Left kidney (tissue), 2 donors: ENCODE data around the gene UBE2J2. TPM values are rescaled to one million over a fixed set of nuclear protein-coding genes. Genes with fewer than 3 reads are reported as not detected.

ENCODE experiments used
- DNase-seq: peaks from one replicate; pipeline ENCODE4 v3.0.0-alpha.2; 2013
- polyA plus RNA-seq: library from polyadenylated mRNA; unstranded; fragments of 120-200 nt; gene quantifications from one replicate; pipeline ENCODE4 v1.2.1, GENCODE V29; 2013; ENCODE audit not compliant: insufficient read length

Gene UBE2J2
- polyA plus RNA-seq, 1 donor, result 55.7 TPM

- DNase-seq, result no peak
Measured at GRCh38 chr1:1213345-1214265, 60.0 kb downstream of the UBE2J2 start, which contains the start of gene TNFRSF4. Gene TNFRSF4, minus strand, starts transcription at chr1:1214153. Its CDS starts 26 bp downstream, at chr1:1214127.

DNA sequence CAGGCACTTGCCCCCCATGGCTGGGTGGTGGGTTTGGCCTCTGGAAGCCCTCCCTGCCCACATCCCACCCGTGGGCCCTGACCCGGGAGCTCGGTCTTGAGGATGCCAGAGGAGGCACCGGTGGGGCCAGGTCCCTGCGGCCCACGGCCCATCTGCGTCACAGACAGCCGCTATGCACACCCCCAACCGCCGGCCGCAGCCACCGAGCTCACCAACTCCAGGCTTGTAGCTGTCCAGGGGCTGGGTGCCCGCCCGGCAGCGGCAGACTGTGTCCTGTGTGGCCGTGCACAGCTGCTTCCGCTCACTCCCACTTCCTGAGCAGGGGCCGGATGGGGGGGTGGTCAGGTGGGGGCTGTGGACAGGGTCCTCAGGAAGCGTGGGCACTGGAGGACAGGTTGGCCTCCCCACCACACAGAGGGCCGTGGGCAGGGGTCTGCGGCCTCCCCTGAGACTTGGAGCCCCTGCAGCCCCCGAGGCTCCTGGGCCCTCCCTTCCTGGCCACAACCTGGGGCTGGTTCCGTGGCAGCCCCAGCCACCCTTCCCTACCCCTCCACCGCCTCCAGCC, 60.8 kb downstream of the UBE2J2 start:
- DNase-seq, result no peak

GRCh38 chr1:1211541-1212441, 61.9 kb downstream of the UBE2J2 start:
- DNase-seq, result no peak

GRCh38 chr1:1210726-1211540, 62.7 kb downstream of the UBE2J2 start:
- DNase-seq, result no peak

DNA sequence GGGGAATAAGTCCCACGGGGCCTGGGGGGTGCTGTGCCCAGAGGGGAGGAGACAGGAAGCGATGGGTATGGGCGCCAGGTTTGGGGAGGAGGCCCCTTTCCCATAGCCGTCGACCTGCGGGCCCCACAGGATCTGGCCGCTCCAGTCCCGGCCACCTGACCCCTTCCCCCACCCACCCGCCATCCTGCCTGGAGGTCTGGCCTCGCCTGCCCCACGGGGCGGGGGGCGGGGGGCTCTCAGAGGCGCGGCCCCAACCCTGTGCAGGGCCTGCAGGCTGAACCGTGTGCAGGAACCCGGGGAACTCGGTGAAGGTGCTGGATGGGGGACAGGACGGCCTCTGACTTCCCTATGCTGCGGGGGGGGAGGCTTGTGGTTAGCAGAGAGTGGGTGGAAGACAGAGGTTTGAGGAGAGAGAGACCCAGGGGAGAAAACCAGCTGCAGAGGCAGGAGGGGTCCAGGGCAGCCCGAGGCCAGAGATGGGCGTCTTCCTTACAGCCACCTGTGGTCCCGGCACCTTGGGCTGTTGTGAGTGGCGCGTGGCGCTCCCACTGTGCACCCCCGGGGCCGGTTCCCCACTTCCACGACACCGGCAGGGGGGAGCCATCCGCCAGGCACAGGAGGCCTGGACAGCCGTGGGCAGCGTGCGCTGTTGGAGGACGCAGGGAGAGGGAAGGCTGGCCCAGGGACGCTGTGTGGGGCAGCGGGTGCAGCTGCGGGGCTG, 64.8 kb downstream of the UBE2J2 start:
- no peak for DNase-seq

DNA sequence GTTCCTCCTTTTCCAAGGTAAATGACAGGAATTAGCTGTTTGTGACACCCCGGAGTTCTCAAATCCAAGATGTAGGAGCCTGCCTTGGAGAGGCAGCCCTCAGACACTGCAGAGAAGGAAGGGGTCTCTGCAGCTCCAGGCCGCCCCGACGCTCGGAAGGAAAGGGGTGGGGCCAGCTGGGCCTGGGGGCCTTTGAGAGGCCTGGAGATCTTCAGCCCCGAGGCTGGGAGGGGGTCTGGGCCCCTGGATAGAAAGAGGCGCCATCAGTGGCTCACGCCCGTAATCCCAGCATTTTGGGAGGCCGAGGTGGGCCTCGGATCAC, 66.1 kb downstream of the UBE2J2 start:
- DNase-seq, result no peak

DNA sequence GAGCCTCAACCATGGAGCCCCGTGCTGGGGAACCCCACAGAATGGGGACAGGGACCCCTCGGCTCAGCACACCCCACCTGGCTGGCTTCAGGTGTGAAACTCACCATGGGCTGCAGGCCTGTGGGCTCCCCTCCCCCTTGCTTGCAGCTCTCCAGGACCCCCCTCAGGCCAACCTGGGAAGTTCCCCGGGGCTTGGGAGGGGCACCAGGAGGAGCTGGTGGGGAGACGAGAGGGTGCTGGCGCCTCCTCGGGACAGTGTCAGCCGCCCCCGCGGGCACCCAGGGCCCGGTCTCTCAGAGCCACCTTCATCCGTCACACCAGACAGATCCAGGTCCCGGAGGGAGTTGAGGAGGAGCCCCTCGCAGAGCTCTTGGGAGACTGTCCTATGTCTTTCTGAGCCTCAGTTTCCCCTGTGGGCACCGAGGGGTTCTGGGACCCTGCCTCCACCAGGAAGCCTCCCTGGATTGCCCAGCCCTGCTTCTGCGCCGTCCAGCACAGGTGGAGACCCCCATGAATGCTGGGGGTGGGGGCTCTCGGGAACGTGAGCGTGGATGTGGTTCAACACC, 66.6 kb downstream of the UBE2J2 start:
- no peak for DNase-seq

DNA sequence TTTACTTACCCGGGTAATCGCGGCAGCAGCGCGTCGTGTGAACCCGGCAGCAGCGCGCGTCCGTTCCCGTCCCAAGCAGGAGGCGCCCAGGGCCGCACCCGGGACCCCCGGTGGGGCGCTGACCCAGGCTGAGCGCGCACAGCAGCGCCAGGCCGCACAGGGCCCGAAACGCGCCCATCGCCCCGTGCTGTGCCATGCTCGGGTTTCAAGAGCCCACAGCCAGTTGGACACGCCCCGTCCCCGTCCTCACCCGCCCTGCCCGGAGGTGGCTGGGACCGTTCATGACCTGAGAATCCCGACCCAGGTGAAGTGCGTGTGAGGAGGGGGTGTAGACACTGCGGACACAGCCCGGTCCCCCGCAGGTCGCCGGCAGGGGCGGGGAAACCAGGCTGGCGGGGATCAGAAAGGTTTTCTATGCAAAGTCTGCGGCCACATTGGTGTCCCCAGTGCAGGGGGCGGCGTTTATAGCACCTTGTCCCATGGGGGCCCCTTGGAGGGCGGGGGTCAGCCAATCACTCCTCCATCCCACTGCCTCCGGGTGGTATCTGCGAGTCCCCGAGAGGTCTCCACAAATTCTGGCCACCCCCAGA, 67.2 kb downstream of the UBE2J2 start, which contains the start of gene TNFRSF18:
TSS of gene TNFRSF18 (minus strand) at position 217 of the 590 bp plus-strand sequence. CDS start at position 196, 21 bp downstream.
- DNase-seq, result no peak

DNA sequence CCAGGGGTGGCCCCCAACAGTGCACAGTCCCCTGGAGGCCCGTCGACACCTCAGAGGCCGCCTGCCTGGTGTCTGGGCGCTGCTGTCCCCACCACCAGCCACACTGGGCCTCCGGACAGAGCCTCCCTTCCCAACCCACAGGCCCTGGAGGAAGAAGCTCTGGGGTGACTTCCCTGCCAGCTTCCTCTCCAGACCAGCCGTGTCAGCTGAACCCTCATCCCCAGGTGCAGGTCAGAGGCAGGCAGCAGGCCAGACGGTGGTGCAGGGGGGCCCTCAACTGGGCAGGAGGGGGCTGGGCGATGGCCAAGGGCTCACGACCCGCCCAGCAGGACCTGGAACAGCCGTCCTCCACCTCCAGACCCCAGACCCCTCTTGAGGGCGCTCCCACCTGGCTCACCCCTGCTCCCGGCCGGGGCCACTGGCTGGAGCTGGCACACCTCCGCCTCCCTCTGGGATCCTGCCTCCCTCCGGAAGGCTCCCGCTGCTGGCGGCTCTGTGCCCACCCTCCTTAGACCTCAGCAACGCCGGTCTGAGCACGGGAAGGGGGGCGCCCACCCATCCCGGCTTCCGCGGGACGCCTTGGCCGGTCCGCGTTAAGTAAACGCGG, 67.8 kb downstream of the UBE2J2 start:
- no peak for DNase-seq

DNA sequence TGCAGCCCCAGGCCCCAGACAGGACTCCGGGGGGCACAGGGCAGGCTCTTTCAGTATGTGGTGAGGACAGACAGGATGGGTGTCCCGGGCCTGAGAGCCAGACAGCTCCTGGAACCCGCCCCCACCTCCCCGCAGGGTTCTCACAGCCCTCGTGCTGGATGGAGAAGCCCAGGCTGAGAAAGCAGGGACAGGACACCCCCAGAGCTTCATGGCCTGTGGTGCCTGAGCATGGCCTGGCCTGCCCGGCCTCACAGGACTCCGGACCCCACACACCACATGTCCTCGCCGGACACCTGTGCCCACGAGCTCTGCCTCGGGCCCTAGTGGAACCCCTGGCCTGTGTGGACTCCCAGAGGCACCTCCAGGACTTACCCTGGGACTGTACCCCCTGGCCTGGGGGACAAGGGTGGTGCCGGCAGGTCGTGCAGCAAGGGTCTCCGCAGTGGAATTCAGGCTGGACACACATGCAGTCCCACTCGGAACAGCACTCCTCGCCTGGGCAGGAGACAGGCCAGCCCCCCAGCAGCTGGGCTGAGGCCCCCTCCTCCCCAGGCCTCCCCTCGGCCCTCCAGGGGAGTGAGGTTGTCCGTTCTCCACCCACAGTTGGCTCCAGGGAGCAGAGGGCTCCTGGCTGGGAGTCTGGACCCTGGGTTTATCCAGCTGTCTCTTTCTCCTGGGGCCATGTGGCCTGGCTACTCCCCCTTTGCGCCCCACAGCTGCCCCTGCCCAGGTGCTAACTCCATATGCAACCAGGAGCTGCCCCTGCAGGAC, 68.5 kb downstream of the UBE2J2 start:
- no peak for DNase-seq

- DNase-seq, result no peak
Measured at GRCh38 chr1:1204425-1204920, 69.2 kb downstream of the UBE2J2 start.

Other genes with a start within 250 kb of the UBE2J2 start
- gene RNF223, start 199.5 kb downstream of the UBE2J2 start, polyA plus RNA-seq, result 0.32 TPM
- gene C1orf159, start 157.8 kb downstream of the UBE2J2 start, polyA plus RNA-seq, result 9.4 TPM
- gene TTLL10, start 100.0 kb downstream of the UBE2J2 start, polyA plus RNA-seq, result 0.98 TPM
- gene TNFRSF18, start 67.3 kb downstream of the UBE2J2 start, polyA plus RNA-seq, result 0.38 TPM
- gene TNFRSF4, start 59.7 kb downstream of the UBE2J2 start, polyA plus RNA-seq, result 1.0 TPM
- gene SDF4, start 41.9 kb downstream of the UBE2J2 start, polyA plus RNA-seq, result 109 TPM
- gene B3GALT6, start 41.6 kb downstream of the UBE2J2 start, polyA plus RNA-seq, result 19.0 TPM
- gene C1QTNF12, start 27.1 kb downstream of the UBE2J2 start, polyA plus RNA-seq, result 8.2 TPM
- gene SCNN1D, start 6.6 kb upstream of the UBE2J2 start, polyA plus RNA-seq, result 4.9 TPM
- gene ACAP3, start 34.1 kb upstream of the UBE2J2 start, polyA plus RNA-seq, result 25.2 TPM
- gene PUSL1, start 34.7 kb upstream of the UBE2J2 start, polyA plus RNA-seq, result 6.9 TPM
- 119 TPM for gene INTS11, start 50.8 kb upstream of the UBE2J2 start, polyA plus RNA-seq
- gene CPTP, start 50.9 kb upstream of the UBE2J2 start, polyA plus RNA-seq, result 10.8 TPM
- gene TAS1R3, start 57.4 kb upstream of the UBE2J2 start, polyA plus RNA-seq, result 0.37 TPM
- gene DVL1, start 75.6 kb upstream of the UBE2J2 start, polyA plus RNA-seq, result 22.0 TPM
- gene MXRA8, start 84.7 kb upstream of the UBE2J2 start, polyA plus RNA-seq, result 147 TPM
- gene AURKAIP1, start 101.4 kb upstream of the UBE2J2 start, polyA plus RNA-seq, result 50.6 TPM
- gene CCNL2, start 125.5 kb upstream of the UBE2J2 start, polyA plus RNA-seq, result 353 TPM
- 111 TPM for gene MRPL20, start 133.4 kb upstream of the UBE2J2 start, polyA plus RNA-seq
- 8.5 TPM for gene ANKRD65, start 147.4 kb upstream of the UBE2J2 start, polyA plus RNA-seq
- 36.0 TPM for gene VWA1, start 161.8 kb upstream of the UBE2J2 start, polyA plus RNA-seq
- gene ATAD3C, start 175.8 kb upstream of the UBE2J2 start, polyA plus RNA-seq, result 1.7 TPM
- gene ATAD3B, start 197.9 kb upstream of the UBE2J2 start, polyA plus RNA-seq, result 19.5 TPM
- 21.5 TPM for gene ATAD3A, start 238.3 kb upstream of the UBE2J2 start, polyA plus RNA-seq